ENCODE measurements around the gene ADSS1.

ADSS1 gene

GRCh38 chr14:104784846-104785707, 61.0 kb downstream of the ADSS1 start:
- no peak for DNase-seq

GRCh38 chr14:104785708-104786080, 61.7 kb downstream of the ADSS1 start:
- DNase-seq = no peak

GRCh38 chr14:104786091-104786586, 62.1 kb downstream of the ADSS1 start:
- DNase-seq = no peak

- no peak for DNase-seq
These were observed 63.0 kb downstream of the ADSS1 start for GRCh38 chr14:104786726-104787675.

- DNase-seq = no peak
These were observed 63.7 kb downstream of the ADSS1 start for GRCh38 chr14:104787736-104788135.

- DNase-seq = no peak
These were observed 64.3 kb downstream of the ADSS1 start for GRCh38 chr14:104788161-104788818.

- no peak for DNase-seq
These were observed 65.0 kb downstream of the ADSS1 start for GRCh38 chr14:104788873-104789663.

- DNase-seq = no peak
These were observed 66.0 kb downstream of the ADSS1 start for GRCh38 chr14:104789752-104790743.

GRCh38 chr14:104791425-104791824, 67.4 kb downstream of the ADSS1 start:
- no peak for DNase-seq

- no peak for DNase-seq
These were observed 68.3 kb downstream of the ADSS1 start for GRCh38 chr14:104792101-104792884.

- no peak for DNase-seq
These were observed 69.1 kb downstream of the ADSS1 start for GRCh38 chr14:104792945-104793702.

- DNase-seq = no peak
These were observed 69.6 kb downstream of the ADSS1 start for GRCh38 chr14:104793703-104793959.

GRCh38 chr14:104794099-104794498, 70.1 kb downstream of the ADSS1 start:
- peak; percentile 67 for DNase-seq

GRCh38 chr14:104794631-104794992, 70.6 kb downstream of the ADSS1 start:
- no peak for DNase-seq

GRCh38 chr14:104794993-104795780, 71.2 kb downstream of the ADSS1 start, which contains the start of gene AKT1:
Gene AKT1 (minus strand): TSS chr14:104795748. CDS start chr14:104792643, 3,105 bp downstream.
- no peak for DNase-seq

- peak; percentile 70 for DNase-seq
These were observed 72.0 kb downstream of the ADSS1 start for GRCh38 chr14:104795781-104796686.

GRCh38 chr14:104796687-104797081, 72.7 kb downstream of the ADSS1 start:
- DNase-seq = no peak
